Measurements from ENCODE around the gene ACADM. TPM values are rescaled to one million over a fixed set of nuclear protein-coding genes. Genes with fewer than 3 reads are reported as not detected.
"Not testable (repeated sequence)": the region's sequence is repeated elsewhere in the genome, so short reads cannot be mapped to it uniquely, and the experiment has no call there.

The ACADM gene
- total RNA-seq, 1 experiment from 2014 or later = 21.6 TPM

- H3K27me3 Mint-ChIP-seq (ENCODE audit: unreplicated experiment) = no peaks in the 10 kb centered on the region
- CTCF ChIA-PET = no interaction called here
- TF ChIP-seq CTCF (IDR thresholded peaks at IDR 0.05; ENCODE audit: unreplicated experiment) = no peak
- intact Hi-C loops (cut with micrococcal nuclease; ENCODE audit: unreplicated experiment) = no loop called here
- BruUV-seq (replicated peaks) = no TSS peak
- H3K27ac Mint-ChIP-seq (ENCODE audit: unreplicated experiment) = no peak overlapping the region
- no peaks in the 10 kb centered on the region for H3K9me3 Mint-ChIP-seq (ENCODE audit: low read depth, unreplicated experiment)
- H3K4me1 Mint-ChIP-seq (ENCODE audit: low read depth, unreplicated experiment) = no peaks in the 10 kb centered on the region
- no peaks in the 10 kb centered on the region for H3K36me3 Mint-ChIP-seq (ENCODE audit: insufficient read depth, unreplicated experiment)
- H3K4me3 Mint-ChIP-seq (ENCODE audit: low read depth, unreplicated experiment) = no peak overlapping the region
- DNase-seq = no peak
These were observed 12.7 kb upstream of the ACADM start for GRCh38 chr1:75711846-75712245.

GRCh38 chr1:75712306-75712705 is 12.2 kb upstream of the ACADM start:
- H3K36me3 Mint-ChIP-seq (ENCODE audit: insufficient read depth, unreplicated experiment) = no peaks in the 10 kb centered on the region
- no peak for TF ChIP-seq CTCF (IDR thresholded peaks at IDR 0.05; ENCODE audit: unreplicated experiment)
- no peak overlapping the region for H3K4me3 Mint-ChIP-seq (ENCODE audit: low read depth, unreplicated experiment)
- CTCF ChIA-PET = no interaction called here
- intact Hi-C loops (cut with micrococcal nuclease; ENCODE audit: unreplicated experiment) = no loop called here
- H3K4me1 Mint-ChIP-seq (ENCODE audit: low read depth, unreplicated experiment) = no peaks in the 10 kb centered on the region
- no peak overlapping the region for H3K27ac Mint-ChIP-seq (ENCODE audit: unreplicated experiment)
- no peaks in the 10 kb centered on the region for H3K9me3 Mint-ChIP-seq (ENCODE audit: low read depth, unreplicated experiment)
- no peaks in the 10 kb centered on the region for H3K27me3 Mint-ChIP-seq (ENCODE audit: unreplicated experiment)
- BruUV-seq (replicated peaks) = no TSS peak
- no peak for DNase-seq

- CTCF ChIA-PET = no interaction called here
- no TSS peak for BruUV-seq (replicated peaks)
- Mint-ChIP-seq H3K4me3 (ENCODE audit: low read depth, unreplicated experiment) (no peak overlapping the region), H3K27me3 (ENCODE audit: unreplicated experiment) (no peaks in the 10 kb centered on the region), H3K4me1 (ENCODE audit: low read depth, unreplicated experiment) (no peaks in the 10 kb centered on the region), H3K9me3 (ENCODE audit: low read depth, unreplicated experiment) (no peaks in the 10 kb centered on the region), H3K36me3 (ENCODE audit: insufficient read depth, unreplicated experiment) (peaks cover 12% of the 10 kb centered on the region), H3K27ac (ENCODE audit: unreplicated experiment) (no peak overlapping the region)
- intact Hi-C loops (cut with micrococcal nuclease; ENCODE audit: unreplicated experiment) = no loop called here
- no peak for DNase-seq
- TF ChIP-seq CTCF (IDR thresholded peaks at IDR 0.05; ENCODE audit: unreplicated experiment) = no peak
These were observed 4.7 kb upstream of the ACADM start for GRCh38 chr1:75719810-75720209.

GRCh38 chr1:75720325-75720724 is 4.2 kb upstream of the ACADM start:
- H3K9me3 Mint-ChIP-seq (ENCODE audit: low read depth, unreplicated experiment) = no peaks in the 10 kb centered on the region
- BruUV-seq (replicated peaks) = no TSS peak
- no peak overlapping the region for H3K4me3 Mint-ChIP-seq (ENCODE audit: low read depth, unreplicated experiment)
- CTCF ChIA-PET = no interaction called here
- no peaks in the 10 kb centered on the region for H3K4me1 Mint-ChIP-seq (ENCODE audit: low read depth, unreplicated experiment)
- H3K27me3 Mint-ChIP-seq (ENCODE audit: unreplicated experiment) = no peaks in the 10 kb centered on the region
- H3K36me3 Mint-ChIP-seq (ENCODE audit: insufficient read depth, unreplicated experiment) = peaks cover 17% of the 10 kb centered on the region
- DNase-seq = no peak
- intact Hi-C loops (cut with micrococcal nuclease; ENCODE audit: unreplicated experiment) = no loop called here
- no peak overlapping the region for H3K27ac Mint-ChIP-seq (ENCODE audit: unreplicated experiment)
- TF ChIP-seq CTCF (IDR thresholded peaks at IDR 0.05; ENCODE audit: unreplicated experiment) = no peak

- no TSS peak for BruUV-seq (replicated peaks)
- intact Hi-C loops (cut with micrococcal nuclease; ENCODE audit: unreplicated experiment) = no loop called here
- Mint-ChIP-seq H3K27ac (ENCODE audit: unreplicated experiment) (no peak overlapping the region), H3K27me3 (ENCODE audit: unreplicated experiment) (no peaks in the 10 kb centered on the region), H3K36me3 (ENCODE audit: insufficient read depth, unreplicated experiment) (peaks cover 22% of the 10 kb centered on the region), H3K4me1 (ENCODE audit: low read depth, unreplicated experiment) (no peaks in the 10 kb centered on the region), H3K4me3 (ENCODE audit: low read depth, unreplicated experiment) (no peak overlapping the region), H3K9me3 (ENCODE audit: low read depth, unreplicated experiment) (no peaks in the 10 kb centered on the region)
- CTCF ChIA-PET = no interaction called here
- DNase-seq = no peak
- no peak for TF ChIP-seq CTCF (IDR thresholded peaks at IDR 0.05; ENCODE audit: unreplicated experiment)
These were observed 3.7 kb upstream of the ACADM start for GRCh38 chr1:75720820-75721219.

GRCh38 chr1:75722246-75722645 is 2.3 kb upstream of the ACADM start:
- H3K9me3 Mint-ChIP-seq (ENCODE audit: low read depth, unreplicated experiment); H3K27ac Mint-ChIP-seq (ENCODE audit: unreplicated experiment); BruUV-seq (replicated peaks); DNase-seq; H3K4me3 Mint-ChIP-seq (ENCODE audit: low read depth, unreplicated experiment); intact Hi-C loops (cut with micrococcal nuclease; ENCODE audit: unreplicated experiment); H3K4me1 Mint-ChIP-seq (ENCODE audit: low read depth, unreplicated experiment); H3K27me3 Mint-ChIP-seq (ENCODE audit: unreplicated experiment); CTCF ChIA-PET: not testable (repeated sequence)
- peaks cover 26% of the 10 kb centered on the region for H3K36me3 Mint-ChIP-seq (ENCODE audit: insufficient read depth, unreplicated experiment)
